Measurements from ENCODE around the gene STH.
A peak's percentile ranks its signal among the peaks of the same experiment; 100 is the strongest.

Gene STH

DNA sequence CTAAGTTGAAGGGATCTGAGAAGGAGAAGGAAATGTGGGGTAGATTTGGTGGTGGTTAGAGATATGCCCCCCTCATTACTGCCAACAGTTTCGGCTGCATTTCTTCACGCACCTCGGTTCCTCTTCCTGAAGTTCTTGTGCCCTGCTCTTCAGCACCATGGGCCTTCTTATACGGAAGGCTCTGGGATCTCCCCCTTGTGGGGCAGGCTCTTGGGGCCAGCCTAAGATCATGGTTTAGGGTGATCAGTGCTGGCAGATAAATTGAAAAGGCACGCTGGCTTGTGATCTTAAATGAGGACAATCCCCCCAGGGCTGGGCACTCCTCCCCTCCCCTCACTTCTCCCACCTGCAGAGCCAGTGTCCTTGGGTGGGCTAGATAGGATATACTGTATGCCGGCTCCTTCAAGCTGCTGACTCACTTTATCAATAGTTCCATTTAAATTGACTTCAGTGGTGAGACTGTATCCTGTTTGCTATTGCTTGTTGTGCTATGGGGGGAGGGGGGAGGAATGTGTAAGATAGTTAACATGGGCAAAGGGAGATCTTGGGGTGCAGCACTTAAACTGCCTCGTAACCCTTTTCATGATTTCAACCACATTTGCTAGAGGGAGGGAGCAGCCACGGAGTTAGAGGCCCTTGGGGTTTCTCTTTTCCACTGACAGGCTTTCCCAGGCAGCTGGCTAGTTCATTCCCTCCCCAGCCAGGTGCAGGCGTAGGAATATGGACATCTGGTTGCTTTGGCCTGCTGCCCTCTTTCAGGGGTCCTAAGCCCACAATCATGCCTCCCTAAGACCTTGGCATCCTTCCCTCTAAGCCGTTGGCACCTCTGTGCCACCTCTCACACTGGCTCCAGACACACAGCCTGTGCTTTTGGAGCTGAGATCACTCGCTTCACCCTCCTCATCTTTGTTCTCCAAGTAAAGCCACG lies 28.3 kb downstream of the STH start:
- DNase-seq (ENCODE audit: low read depth): no peak

DNA sequence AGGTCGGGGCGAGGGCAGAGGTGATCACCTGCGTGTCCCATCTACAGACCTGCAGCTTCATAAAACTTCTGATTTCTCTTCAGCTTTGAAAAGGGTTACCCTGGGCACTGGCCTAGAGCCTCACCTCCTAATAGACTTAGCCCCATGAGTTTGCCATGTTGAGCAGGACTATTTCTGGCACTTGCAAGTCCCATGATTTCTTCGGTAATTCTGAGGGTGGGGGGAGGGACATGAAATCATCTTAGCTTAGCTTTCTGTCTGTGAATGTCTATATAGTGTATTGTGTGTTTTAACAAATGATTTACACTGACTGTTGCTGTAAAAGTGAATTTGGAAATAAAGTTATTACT lies 28.9 kb downstream of the STH start:
- no peak for DNase-seq (ENCODE audit: low read depth)

DNA sequence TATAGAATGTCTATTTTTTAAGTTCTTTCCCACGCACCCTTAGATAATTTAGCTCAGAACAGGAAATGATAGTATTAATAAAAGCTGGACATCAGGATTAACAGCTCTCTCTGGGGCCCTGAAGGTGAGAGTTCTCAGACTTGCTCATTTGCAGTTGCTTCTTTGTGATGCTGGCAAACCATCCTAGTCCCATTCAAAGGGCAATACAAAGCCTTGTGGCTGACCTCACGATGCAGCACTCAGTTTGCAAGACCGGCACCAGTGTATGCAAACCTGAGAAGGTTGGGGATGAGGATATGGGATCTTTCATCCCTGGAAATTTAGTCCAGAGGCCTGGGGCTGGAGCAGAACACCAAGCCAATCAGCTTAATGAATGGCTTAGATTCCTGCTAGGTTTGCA lies 29.3 kb downstream of the STH start:
- DNase-seq (ENCODE audit: low read depth): no peak

DNA sequence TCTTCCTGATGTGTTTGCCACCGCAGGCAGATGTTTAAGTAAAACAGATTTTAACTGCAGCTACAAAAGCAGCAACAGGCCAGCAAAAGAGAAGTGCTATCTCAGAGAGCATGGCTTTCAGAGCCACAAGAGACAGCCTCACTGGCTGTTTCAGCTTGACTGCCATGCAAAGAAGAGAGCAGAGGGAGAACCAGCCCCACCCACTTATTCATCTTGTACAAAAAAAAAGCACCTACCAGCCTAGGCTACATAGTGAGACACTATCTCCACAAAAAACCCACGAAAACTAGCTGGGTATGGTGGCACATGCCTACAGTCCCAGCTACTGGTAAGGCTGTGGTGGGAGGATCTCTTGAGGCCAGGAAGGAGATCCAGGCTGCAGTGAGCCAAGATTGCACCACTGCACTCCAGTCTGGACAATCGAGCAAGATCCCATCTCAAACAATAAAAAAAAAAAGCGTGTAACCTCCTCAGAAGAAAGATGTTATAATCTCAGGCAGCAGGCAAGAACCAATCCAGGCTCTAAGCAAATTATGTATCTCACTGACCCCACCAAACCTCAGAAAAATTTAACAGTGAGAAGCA lies 30.0 kb downstream of the STH start:
- DNase-seq (ENCODE audit: low read depth): no peak

DNA sequence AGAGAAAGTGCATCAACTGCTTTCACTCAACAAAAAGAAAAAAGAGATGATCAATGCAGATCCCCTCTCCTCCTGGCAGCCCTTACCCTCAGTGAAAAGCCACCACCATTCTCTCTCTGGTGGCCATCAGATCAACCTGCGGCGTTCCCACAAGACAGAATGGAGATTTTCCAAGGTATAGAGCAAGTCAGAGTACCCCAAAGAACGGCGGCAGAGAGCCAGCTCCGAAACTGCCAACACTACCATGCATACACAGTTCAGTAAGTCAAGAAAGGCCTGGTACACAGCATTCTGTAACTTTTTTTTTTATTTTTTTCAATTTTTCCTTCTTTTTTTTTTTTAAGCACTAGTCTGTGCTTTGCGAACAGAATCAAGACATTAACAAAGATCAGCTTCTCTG lies 30.6 kb downstream of the STH start:
- no peak for DNase-seq (ENCODE audit: low read depth)

DNA sequence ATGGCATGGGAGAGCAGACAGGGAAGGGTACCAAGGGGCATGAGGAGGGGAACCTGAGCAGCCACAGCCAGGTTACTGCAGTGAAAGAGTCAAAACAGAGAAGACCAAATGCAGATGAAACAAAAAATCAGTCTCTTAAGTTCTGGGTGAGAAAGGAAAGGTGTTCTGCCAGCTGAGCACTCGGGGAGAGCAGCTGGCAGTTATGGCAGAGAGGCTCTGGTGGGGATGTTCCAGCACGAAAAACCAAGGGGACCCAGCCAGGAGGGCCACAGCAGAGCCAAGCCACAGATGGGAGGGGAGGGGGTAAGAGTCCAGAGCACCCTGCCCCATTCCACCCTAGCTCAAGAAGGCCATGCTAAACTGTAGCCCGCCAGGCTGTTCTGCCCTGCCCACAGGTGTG lies 31.7 kb downstream of the STH start:
- DNase-seq (ENCODE audit: low read depth): no peak

DNA sequence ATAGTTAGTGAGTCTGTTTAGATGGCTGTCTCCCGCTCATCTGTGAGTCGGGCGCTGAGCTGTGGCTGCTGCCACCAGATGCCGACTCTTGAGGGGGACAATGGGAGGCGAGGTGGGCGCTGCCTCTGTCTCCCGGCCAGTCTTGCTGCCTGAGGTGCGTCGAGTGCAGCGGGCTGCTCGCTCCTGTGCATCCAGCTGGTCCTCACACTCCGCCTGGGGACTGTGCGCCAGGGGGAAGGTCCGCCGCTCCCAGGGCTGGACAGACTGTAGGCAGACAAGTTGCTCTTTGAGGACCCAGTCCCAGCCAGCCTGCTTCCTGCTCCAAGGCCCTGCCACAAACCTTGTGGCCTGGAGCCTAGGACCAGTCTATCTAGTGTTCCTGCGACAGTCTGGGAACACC lies 32.4 kb downstream of the STH start:
- DNase-seq (ENCODE audit: low read depth): no peak

DNA sequence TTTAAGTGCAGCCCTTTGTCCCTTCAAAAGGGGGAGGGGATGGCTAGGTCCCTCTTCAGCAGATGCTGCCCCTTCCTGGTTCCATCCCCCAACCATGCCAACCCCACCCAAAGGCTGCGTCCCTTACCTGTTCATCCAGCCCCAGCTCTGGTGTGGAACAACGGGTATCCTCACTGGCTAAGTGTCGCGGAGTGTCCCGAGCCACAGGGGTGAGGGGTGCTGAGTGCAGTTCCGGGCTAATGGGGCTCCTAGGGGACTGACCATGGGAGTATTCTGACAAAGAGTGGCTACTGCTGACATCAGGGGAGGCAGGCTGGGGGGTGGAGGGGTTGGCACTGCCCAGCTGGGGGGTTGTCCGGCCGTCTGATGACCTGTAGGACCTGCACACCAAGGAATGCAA lies 32.9 kb downstream of the STH start:
- no peak for DNase-seq (ENCODE audit: low read depth)

DNA sequence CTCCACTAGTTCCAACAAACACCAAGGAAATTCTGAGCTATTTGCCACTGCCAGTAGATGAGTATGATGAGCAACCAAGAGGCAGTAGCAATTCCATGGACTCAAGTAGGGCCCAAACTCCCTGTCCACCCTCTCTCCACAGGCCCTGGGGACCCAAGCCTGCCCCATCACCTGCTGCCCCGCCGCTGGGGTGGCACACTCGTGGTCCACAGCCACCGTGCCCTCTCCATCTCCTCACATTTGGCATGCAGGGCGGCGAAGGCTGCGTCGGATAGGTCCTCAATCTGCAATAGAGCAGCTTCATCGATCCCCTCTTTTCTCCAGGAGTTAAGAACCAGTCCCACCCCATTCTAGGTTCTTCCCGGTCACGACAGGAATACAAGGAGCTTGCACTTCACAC lies 33.9 kb downstream of the STH start:
- DNase-seq (ENCODE audit: low read depth): no peak

DNA sequence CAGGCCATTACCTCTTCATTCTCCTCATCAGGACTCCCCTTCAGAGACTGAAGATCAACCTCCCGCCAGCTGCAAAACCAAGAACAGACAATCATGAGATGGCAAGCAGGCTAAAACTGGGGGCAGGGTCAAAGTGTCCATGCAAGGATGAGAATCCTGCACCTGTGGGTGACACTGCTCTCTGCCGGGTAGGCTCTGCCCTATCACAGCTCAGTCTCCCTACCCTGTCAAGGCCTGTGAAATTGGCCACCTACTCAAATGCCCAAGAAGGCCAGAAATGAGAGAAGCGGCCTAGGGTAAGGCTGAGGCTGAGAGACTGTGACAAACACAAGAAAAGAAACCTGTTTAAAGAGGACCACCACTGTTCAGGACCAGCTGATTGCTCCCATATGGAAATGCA lies 34.3 kb downstream of the STH start:
- DNase-seq (ENCODE audit: low read depth): no peak

DNA sequence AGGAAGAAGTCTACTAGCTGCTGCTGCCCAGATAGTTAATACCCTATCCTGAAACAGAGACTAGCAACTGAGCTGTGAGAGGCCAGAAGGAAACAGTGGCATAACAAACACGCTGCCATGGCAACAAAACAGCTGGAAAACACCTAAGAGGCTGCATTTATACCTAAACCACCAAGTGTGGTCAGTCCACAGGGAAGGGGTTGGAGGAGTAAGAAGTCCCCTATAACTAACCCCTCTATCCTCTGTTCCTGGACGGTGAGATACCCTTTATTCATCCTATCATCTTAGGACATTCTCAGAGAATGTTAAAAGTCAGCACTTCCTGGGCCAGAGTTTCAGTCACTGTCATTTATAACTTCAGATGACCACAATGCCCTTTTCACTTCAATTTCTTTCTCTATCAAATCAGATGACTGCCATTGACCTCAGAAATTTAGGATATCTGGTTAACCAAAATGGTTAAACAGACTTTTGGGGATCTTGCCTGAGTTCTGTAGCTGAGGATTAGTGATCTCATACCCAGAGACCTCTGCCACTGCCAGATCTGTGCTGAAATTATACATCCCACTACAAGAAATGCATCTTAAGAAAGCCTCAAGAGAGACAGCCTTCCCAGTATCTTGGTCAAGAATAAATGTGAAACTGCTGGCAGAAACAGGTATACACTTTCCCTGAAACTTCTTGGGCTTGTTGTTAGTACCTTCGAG lies 36.2 kb downstream of the STH start:
- DNase-seq (ENCODE audit: low read depth): no peak

DNA sequence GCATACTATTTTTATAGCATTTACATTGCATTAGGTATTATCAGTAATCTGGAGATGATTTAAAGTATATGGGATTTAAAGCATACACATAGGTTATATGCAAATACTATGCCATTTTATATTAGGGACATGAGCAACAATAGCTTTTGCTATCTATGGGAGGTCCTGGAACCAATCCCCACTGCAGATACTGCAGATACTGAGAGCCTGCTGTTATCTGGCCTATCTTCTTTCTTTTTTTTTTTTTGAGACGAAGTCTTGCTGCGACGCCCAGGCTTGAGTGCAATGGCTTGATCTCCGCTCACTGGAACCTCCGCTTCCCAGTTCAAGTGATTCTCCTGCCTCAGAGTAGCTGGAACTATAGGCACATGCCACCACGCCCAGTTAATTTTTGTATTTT lies 37.4 kb downstream of the STH start:
- no peak for DNase-seq (ENCODE audit: low read depth)

DNA sequence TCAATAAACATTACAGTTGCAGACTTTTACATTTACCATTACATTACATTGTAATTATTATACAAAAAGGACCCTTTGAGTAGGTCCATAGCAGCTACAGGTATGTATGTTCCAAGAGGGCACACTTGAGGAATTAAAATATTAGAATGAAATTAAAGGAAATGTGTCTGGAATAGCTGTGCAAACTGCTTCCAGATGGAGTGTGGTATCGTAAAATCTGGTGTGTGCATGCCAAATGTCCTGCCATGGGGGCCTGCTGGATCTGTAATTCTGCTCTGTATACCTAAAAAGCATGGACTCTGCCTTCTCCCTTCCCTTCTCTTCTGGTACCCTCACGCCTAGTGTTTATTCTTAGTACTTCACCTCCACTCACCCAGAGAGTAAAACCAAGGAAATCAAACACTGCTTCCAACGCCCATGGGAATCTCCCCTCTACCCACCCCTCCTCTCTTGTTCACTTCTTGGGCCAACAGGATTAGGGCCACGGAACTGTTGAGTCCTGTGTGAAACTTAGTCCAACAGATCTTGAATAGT lies 38.7 kb downstream of the STH start:
- DNase-seq (ENCODE audit: low read depth): no peak

DNA sequence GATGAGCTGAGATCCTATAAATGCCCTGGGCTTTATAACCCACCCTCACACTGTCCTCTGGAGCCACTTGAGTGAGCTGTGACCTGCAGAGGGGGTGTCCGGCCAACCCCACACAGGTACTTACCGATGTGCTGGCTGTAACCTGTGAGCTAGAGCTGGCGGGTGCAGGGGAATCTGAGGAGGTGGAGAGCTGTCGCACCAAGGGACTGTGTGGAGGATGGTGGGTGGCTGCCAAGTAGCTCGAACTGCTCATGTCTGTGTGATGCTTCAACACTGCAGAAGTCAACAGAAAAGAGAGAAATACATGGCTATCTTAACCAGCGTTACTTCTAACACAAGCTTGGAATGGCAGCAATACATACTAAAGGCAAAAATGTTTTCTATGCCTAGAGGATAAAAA lies 39.4 kb downstream of the STH start:
- no peak for DNase-seq (ENCODE audit: low read depth)

DNA sequence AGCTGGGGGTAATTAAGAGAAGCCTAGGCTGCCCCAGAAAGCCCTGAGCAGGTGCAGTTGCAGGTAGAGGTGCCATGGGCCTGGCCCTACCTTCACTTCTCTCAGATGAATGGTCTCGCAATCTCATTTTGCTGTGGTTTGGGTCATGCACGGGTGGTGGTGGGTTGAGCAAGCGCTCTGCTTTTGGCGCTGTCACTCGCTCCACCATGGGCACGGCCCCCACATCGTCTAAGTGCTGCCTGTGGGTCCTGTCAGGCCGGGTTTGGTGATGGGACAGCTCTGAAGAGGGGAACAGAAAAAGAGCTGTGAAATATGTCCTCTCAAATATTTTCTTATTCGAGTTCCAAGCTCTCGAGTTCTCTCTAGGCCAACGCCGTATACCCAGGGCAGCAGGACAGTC lies 39.9 kb downstream of the STH start:
- no peak for DNase-seq (ENCODE audit: low read depth)

DNA sequence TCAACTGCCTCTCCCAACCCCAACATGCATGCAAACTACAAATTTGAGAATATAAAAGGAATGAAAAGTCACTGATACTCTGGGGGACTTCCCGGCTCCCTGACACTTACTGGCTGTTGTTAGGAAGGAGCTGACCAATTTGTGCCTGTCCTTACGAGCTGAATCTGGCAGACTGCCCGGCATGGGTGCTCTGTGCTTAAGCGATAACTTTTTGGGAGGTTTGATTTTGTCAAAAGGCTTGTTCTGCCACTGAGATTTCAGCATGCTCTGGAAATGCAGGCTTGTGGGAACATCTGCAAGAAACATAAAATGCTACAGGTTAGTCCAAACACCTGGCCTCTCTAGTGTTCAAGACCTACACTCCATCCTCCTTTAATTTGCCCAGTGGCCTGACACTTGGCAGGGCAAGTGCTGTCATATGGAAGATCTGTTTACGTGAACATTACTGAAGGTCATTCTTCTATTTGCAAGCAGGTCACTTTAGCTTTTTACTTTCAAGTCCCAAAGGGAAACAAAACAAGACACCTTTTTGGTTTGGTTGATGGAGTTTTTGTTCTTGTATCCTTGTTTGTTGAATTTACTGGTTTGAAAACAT lies 40.6 kb downstream of the STH start:
- DNase-seq (ENCODE audit: low read depth): no peak

DNA sequence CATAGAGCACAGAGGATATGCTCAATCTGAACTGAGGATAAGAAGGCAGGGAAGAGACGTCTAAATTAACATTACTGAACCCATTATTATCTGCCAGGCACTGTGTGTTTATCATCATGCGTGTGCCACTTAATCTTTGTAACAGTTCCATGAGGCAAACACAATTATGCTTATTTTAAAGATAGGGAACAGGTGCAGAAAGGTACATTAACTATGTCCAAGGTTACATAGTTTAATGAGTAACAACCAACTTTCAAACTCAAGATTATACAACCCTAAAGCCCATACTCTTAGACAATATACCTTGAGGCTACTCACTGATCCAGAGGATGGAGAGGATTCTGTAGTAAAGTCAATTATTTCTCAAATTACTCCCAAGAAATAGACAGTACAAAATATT lies 43.2 kb downstream of the STH start:
- no peak for DNase-seq (ENCODE audit: low read depth)

DNA sequence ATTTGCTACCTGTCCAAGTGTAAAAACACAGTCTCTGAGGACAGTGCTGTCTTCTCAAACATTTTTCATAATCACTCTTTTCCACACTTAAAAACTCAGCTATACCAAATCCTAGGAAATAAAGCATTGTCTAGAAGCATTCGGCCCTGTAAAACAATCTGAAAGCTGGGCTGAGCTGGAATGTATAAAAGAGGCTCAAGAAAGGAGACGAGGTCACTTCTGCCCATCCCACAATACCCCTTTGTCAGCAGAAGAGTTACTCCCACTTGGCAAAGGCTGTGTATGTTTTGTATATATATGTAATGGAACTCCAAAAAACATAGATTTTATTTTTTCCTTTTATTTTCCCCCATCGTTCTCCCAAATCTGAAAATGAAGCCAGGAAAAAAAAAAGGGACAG lies 43.9 kb downstream of the STH start:
- no peak for DNase-seq (ENCODE audit: low read depth)

DNA sequence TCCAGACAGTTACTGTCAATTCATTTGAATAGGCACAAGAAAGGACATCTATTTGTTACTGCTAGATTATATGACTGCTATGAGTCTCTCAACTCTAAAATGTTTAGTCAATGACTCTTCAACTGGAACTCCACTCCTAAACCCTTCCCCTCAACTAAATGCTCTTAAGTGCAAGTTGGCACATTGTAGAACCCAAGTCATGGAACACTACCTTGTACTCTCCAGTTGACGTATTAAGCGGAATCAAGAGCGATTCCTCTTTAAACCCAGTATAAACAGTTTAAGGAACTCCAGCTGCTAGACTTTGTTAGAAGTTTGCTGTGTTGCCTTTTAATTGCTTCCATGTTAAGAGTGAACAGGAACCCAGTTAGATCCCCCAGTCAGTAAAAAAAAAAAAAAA lies 44.6 kb downstream of the STH start:
- DNase-seq (ENCODE audit: low read depth): no peak

DNA sequence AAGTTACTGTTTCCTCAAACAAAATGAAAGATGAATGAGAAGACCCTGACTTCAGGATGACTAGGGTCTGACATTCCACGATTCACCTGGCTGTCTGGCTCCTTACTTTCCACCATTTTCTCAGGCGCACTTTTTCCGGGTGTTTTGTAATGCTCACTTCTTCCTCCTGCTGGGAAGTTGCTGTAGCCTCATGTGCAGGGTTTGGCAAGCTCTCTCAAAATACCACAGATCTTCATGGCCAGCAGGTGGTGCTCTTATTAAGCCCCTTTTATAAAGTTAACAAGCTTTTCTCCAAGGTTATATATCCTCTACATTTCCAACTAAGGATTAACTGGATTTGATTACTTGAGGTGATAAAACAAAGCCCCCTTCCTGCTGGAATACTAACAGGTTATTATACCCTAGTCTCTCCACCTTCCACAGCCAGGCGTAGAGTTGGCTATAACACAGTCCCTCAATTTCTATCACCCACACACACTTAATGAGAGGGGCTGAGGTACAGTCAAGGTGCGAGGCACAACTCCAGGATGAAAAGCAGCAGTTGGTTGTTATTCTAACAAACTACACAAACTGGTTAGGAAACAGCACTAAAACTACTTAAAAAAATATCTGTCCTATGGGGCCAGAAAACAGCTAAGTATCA lies 45.4 kb downstream of the STH start:
- peak; percentile 42 for DNase-seq (ENCODE audit: low read depth)

DNA sequence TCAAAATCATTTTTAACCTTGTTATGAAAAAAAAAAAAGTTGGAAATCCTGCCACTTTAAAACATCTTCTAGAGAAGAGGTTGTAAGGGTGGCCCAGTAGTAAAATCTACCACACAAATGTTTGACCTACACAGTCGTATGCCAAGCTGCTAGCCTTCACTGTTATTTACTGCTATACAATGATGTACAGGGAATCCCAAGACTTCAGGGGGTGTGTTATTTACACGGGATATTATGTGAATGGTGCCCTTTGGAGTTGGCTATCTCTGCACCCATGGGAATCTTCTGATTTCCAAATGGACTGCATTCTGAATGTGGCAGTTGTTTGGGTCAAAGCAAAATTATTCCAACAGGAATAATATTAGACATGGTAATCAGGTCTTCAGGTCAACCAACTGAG lies 45.9 kb downstream of the STH start:
- DNase-seq (ENCODE audit: low read depth): no peak

DNA sequence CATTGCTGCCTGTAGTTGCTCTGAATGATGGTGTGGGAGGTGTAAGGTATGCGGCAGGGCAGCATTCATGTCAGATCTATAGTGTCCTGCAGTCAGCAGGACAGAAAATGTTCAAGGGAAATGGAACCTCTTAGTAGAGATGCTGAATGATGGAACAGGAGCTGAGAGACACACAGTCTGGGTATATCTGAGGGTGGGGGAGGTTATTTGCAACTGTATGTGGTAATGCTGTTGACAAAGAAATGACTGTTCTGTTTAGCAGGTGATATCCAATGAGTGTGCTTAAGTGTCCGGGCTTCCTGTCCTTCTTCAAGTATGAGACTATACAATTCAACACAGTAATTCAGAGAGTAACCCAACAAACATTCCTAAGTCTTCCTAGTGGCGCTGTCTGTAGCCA lies 46.6 kb downstream of the STH start:
- no peak for DNase-seq (ENCODE audit: low read depth)
